GM20431 (cell line): Measurements from ENCODE around the gene TRIAP1.
"Not testable (repeated sequence)": the region's sequence is repeated elsewhere in the genome, so short reads cannot be mapped to it uniquely, and the experiment has no call there.

Source experiments
- in situ Hi-C: fragments of 300-500 bp; cut with MseI, MboI; formaldehyde crosslinking; loops from one replicate; pipeline ENCODE4 v1.15.0; 2020; ENCODE audit warnings: low sequenced_read_pairs; ENCODE audit not compliant: unreplicated experiment

The TRIAP1 gene

DNA sequence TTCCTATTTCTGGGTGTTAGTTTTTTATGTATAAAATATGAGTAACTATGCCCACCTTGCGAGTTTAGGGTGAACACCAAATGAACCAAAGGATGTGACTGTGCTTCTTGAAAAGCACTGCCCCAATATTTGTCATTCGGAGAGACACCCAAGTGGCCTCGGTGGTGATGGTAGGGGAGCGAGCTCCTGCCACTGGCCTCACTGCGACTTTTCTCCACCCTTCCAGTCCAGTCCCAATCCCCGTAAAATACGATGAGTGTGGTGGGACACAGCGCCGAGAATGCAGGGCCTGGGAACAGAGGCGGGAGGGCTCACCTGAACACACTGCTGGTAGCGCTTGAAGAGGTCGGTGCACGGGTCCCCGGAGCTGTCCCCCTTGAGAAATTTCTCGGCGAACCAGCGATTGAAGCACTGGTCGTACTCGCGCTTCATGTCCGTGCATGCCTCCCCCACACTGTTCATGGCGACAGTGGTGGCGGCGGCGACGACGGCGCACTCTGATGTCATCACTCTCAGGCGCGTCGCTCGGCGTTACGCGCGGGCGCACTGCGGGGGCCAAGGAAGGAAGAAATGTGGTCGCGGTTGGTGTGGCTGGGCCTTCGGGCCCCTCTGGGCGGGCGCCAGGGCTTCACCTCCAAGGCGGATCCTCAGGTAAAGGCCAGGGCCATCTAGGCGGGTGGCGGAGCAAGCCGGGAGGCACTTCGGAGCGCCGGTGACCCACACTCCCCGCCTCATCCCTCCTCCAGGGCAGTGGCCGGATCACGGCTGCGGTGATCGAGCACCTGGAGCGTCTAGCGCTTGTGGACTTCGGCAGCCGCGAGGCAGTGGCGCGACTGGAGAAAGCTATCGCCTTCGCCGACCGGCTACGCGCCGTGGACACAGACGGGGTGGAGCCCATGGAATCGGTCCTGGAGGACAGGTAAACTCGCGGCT, at the start of gene TRIAP1, which contains the start of gene GATC:
Gene TRIAP1, minus strand, starts transcription at position 474 of the 933 bp plus-strand sequence. Its CDS starts 12 bp downstream, at position 462.
Gene GATC, plus strand, starts transcription at position 534 of the 933 bp plus-strand sequence. Its CDS starts 37 bp downstream, at position 571.
- in situ Hi-C loops: no loop called here

DNA sequence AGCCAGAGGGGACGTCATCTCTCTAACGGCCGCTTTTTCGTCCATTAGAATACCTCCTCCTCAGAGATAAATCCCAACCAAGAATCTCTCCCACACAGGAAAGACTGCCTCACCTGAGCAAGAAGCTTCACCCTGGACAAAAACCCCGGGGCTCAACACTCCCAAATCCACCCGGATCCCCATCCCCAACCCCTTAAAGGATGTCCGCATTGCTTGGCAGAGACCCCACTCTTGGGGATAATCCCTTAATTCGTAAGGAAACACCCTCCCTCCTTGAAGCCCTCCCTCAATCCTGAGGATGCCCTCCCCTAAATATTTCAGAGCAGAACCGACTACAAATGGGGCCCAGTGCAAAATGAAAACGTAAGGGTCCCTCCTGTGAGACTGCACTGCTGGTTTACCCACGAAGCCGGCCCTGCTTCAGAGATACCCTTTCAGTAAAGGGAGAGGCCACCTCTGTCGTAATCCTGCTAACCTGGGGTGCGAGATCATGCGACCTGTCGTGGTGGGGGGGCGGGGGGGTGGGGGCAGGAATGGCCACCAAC, 49.1 kb upstream of the TRIAP1 start:
- in situ Hi-C loops: no loop called here

DNA sequence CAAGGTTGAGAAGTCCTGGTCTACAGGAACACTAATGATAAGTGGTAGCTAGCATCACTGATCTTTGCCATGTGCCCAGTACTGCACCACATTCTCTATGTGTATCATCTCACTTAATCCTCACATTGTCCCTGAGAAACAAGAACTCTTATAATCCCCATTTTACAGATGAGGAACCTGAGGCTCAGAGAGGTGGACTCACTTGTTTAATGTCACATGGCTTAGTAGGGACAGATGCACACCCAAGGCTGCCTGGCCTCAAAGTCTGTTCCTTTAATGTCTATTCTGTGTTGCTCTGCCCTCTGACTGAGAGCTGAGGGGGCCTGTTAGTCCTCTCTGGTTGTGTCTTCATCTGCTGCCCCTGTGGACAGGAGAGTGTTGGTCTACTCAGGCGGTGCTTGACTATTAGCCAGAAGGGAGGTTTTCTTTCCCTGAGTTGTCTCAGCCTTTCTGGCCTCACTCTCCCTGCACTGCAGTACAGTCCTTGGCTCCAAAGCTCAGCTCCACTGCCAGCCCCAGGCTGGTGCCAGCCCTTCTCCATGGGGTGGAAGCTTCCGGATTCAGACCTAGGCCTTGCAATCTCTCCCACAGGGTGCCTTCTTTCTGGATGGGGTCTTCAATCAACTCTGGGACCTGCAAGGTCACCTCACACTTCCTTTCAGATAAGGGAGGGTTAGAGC, 44.8 kb upstream of the TRIAP1 start:
- in situ Hi-C loops: no loop called here

GRCh38 chr12:120490325-120490724, 44.1 kb upstream of the TRIAP1 start:
- in situ Hi-C loops: no loop called here

DNA sequence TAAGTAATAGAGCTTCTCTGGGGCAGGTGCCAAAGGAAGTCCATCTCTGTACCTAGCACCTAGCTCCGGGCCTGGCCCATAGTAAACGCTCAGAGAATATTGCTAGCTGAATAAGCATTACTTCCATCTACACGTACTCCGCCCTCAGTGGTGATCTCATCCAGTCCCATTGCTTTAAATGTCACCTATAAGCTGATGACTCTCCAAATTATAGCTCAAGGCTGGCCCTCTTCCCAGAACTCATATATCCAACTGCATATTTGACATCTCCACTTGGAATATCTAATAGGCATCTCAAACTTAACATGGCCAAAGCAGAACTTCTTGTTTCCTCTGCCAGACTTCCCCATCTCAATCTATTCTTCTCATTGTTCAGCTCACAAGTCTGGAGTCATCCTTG, 42.8 kb upstream of the TRIAP1 start:
- in situ Hi-C loops: no loop called here

GRCh38 chr12:120488057-120488640, 42.0 kb upstream of the TRIAP1 start:
- in situ Hi-C loops: no loop called here

- in situ Hi-C loops: not testable (repeated sequence)
Measured at GRCh38 chr12:120487552-120487951, 41.4 kb upstream of the TRIAP1 start.

DNA sequence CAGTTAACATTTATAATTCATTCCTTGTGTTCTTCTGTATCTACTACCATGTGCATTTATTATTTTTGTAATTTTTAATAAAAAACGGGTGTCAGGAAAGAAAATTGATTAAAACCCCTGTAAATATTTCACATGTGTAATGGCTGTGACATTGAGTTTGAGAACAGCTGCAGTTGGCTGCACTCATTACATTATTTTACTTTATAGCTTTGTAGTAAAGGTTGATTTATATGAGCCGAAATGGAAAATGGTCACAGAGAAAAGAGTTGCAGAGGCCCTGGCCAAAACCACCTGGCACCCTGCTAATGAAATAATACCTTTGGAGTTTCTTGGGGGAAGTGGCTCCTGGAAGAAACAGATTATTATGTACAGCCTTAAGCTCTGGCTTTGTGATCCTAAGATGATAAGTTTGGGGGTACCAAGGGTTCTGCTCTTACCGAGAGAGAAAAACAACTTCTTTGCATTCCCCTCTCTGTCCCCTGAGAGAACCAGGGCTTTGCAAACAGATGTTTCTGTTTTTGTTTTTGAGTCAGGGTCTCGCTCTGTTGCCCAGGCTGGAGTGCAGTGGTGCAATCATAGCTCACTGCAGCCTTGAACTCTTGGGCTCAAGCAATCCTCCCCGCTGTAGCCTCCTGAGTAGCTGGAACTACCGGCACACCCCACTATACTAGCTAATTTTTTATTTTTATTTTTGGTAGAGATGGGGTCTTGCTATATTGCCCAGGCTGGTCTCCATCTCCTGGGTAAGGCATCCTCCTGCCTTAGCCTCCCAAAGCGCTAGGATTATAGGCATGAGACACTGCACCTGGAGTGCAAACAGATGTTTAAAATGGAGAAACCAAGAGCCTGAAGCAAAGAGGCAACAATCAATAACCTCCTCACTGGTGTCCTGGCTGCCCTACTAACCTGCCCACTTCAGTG, 40.0 kb upstream of the TRIAP1 start:
- in situ Hi-C loops: no loop called here

DNA sequence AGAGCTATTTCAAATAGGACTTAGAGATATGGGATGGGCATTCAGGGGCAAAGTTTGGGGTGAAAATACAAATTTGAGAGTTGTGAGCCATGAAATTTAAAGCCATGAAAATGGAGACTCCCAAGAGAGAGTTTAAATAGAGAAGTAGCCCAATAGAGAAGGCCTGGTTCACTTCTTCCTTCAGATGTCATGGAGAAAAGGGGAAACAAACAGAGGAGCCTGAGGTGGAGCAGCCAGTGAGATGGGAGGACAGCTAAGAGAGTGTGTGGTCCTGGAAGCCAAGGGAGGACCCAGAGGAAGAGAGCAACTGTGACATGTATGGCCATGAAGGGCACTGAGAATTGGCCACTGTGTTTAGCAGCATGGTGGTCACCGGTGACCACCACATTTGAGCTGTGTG, 37.4 kb upstream of the TRIAP1 start:
- in situ Hi-C loops: no loop called here

GRCh38 chr12:120481022-120481767, 35.0 kb upstream of the TRIAP1 start:
- in situ Hi-C loops: no loop called here

- in situ Hi-C loops: no loop called here
Measured at GRCh38 chr12:120480211-120480610, 34.0 kb upstream of the TRIAP1 start.

DNA sequence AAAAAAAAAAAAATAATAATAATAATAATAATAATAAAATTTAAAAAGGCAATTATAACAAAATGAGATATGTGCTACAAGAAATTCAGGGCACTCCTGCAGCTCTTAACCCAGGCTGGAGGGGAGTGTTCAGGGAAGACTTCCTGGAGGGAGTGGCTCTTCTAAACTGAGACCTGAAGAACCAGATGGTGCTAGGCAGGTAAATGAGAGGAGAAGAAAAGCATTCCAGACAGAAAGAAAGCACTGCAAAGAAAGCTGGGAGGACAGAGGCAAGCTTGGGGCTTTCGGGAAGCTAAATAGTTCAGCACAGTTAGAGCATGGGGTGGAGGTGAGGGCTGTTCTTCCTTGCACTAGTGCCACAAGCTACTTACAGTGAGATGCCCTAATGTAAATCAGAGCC, 33.3 kb upstream of the TRIAP1 start:
- in situ Hi-C loops: no loop called here

- in situ Hi-C loops: no loop called here
Measured at GRCh38 chr12:120475643-120476042, 29.5 kb upstream of the TRIAP1 start.

GRCh38 chr12:120474616-120474960, 28.4 kb upstream of the TRIAP1 start:
- in situ Hi-C loops: no loop called here

DNA sequence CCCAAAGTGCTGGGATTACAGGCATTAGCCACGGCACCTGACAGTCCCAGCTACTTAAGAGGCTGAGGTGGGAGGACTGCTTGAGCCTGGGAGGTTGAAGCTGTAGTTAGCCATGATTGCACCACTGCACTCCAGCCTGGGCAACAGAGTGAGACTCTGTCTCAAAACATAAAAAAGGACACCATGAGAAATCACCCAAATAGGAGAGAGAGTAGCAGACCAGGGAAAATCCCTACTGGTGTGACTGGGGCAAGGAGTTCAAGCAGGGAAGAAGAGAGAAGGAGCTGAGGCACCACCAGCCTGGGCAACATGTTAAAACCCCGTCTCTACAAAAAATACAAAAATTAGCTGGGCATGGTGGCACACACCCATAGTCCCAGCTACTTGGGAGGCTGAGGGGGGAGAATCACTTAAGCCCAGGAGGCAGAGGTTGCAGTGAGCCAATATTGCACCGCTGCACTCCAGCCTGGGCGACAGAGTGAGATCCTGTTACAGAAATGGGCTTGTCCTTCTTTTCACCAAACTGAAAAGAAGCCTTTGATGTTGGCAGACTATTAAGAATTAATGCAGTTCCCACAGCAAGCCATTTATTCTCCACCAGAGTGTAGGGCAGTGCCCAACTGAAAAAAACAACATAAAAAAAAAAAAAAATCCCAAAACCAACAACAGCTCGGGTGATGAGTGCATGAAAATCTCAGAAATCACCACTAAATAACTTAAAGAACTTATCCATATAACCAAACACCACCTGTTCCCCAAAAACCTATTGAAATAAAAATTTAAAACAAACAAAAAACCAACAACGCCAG, 27.8 kb upstream of the TRIAP1 start:
- in situ Hi-C loops: no loop called here

- in situ Hi-C loops: no loop called here
Measured at GRCh38 chr12:120472521-120472920, 26.3 kb upstream of the TRIAP1 start.

DNA sequence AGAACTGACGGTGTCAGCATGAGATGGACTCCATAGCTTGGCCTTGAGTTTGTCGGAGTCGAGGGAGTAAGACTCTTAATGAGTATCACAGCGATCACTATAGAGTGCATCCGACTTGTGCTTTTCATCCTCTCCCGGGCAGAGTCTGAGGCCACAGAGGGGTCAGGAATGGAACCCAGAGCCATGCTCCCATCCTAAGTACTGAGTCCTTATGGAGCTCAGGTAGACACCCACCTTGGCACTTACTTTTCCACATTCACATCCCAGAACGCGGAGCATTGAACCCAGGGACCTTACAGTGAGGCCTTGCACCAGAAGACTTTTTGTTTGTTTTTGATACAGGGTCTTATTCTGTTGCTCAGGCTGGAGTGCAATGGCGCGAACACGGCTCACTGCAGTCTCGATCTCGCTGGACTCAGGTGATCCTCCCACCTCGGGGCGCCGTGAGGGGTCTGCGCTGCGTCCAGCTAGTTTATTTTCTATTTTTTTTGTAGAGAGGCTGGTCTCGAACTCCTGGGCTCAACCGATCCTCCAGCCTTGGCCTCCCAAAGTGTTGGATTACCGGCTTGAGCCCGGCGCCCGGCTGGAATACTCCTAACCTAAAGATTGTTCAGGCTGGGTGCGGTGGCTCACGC, 24.1 kb upstream of the TRIAP1 start:
- in situ Hi-C loops: no loop called here
